Stomach (tissue), 9 donors: ENCODE results near the gene S1PR4. TPM values are rescaled to one million over a fixed set of nuclear protein-coding genes. Genes with fewer than 3 reads are reported as not detected.
"Not testable (repeated sequence)": the region's sequence is repeated elsewhere in the genome, so short reads cannot be mapped to it uniquely, and the experiment has no call there.

Experiments used
- DNase-seq, 2 donors: peaks; one replicate each; pipeline versions ENCODE4 v3.0.0 to v3.0.0-alpha.2; 2013 to 2019
- H3K27ac ChIP-seq, 5 donors: fragments of 200-600 bp in 4 of 5; sonication (generic) in 4 of 5; one replicate each; pipeline ENCODE4 v1.5.1; 2013 to 2019; ENCODE audit warnings: mild to moderate bottlenecking in 1 of 5, moderate library complexity in 1 of 5
- H3K27me3 ChIP-seq, 3 donors: fragments of 200-600 bp; sonication (generic); one replicate each; pipeline ENCODE4 v1.5.1; 2017 to 2019; ENCODE audit warnings: mixed run types in 1 of 3
- H3K36me3 ChIP-seq, 4 donors: fragments of 200-600 bp; sonication (generic); 1 replicate in 3 of 4; 2 replicates in 1 of 4; pipeline ENCODE4 v1.5.1; 2016 to 2019
- H3K4me1 ChIP-seq, 4 donors: fragments of 200-600 bp; sonication (generic); one replicate each; pipeline ENCODE4 v1.5.1; 2016 to 2019
- H3K4me3 ChIP-seq, 4 donors: fragments of 200-600 bp; sonication (generic) in 3 of 4; one replicate each; pipeline ENCODE4 v1.5.1; 2016 to 2019; ENCODE audit warnings: mild to moderate bottlenecking in 1 of 4
- H3K9me3 ChIP-seq, 4 donors: fragments of 200-600 bp; sonication (generic); one replicate each; pipeline ENCODE4 v1.5.1; 2016 to 2019
- EP300 ChIP-seq: sonication (generic); formaldehyde crosslinking; IDR thresholded peaks from one replicate; pipeline ENCODE4 v1.6.1; 2017; ENCODE audit warnings: antibody characterized with exemption
- POLR2A ChIP-seq, 4 donors: fragments of 450-650 bp; IDR thresholded peaks; one replicate each; pipeline ENCODE4 v1.6.1; 2016; ENCODE audit warnings: antibody characterized with exemption in 4 of 4, control low read depth in 2 of 4, mild to moderate bottlenecking in 1 of 4, moderate library complexity in 1 of 4
- POLR2AphosphoS5 ChIP-seq, 3 donors: sonication (generic); formaldehyde crosslinking; IDR thresholded peaks; one replicate each; pipeline ENCODE4 v1.6.1; 2016; ENCODE audit warnings: antibody characterized with exemption in 3 of 3
- WGBS, 5 donors: extraction: QIAGEN DNeasy Blood & Tissue Kit in 3 of 5; methylation state at CpG; one replicate each; pipeline versions ENCODE4 v1.1.5 to v1.1.7; 2013 to 2018; 5-methylcytosine and 5-hydroxymethylcytosine counted together
- intact Hi-C: fragments of 100-400 bp; cut with DNase I; formaldehyde crosslinking; loops from one replicate; pipeline ENCODE4 v1.15.1; 2023; ENCODE audit warnings: low total_unique reads
- polyA plus RNA-seq, 3 donors: library from polyadenylated mRNA; stranded (reverse); fragments of 200-250 nt; gene quantifications; one replicate each; pipeline ENCODE4 v1.2.3, GENCODE V29; 2013
- total RNA-seq, 5 donors: library from RNA; depleted of rRNA; stranded (reverse); fragments of >200 nt; gene quantifications; one replicate each; pipeline versions ENCODE4 v1.1.0 to v1.2.3, GENCODE V29; 2014 to 2016
- TF ChIP-seq, protein P1 (sequence below), 7 experiments: fragments of 450-650 bp in 4 of 7; fragments of 200-600 bp in 3 of 7; sonication (generic) in 3 of 7; IDR thresholded peaks; one replicate each; pipeline ENCODE4 v1.5.1; 2016 to 2019; ENCODE audit warnings: antibody characterized with exemption in 7 of 7, control low read depth in 2 of 7, mild to moderate bottlenecking in 1 of 7
- donor health status: healthy with polysubstance abuse.
- donor health status: Bipolar disorder and iron deficiency.
- donor health status: healthy.

The S1PR4 gene
- total and polyA plus RNA-seq, 8 donors = 1.3 to 22.2 (median 3.4) TPM; not detected in 2

DNA sequence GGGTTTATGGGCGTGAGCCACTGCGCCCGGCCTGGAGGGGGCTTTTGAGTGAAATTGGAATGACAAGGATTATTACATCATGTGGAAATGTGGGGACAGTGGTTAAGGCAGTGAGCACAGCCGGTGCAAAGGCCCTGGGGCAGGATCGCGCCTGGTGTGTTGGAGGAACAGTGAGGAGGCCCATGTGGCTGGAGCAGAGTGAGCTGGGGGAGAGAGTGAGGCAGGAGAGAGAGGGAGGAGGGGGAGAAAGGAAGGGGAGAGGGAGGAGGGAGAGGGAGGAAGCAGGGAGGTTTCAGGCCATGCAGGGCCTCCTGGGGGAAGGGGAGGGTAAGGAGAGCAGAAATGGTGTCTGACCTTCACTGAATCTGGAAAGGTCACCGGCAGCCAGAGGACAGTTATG lies 34.6 kb downstream of the S1PR4 start:
- TF ChIP-seq POLR2AphosphoS5 (IDR thresholded peaks at IDR 0.05) (no peak), POLR2A (IDR thresholded peaks at IDR 0.05) (no peak), EP300 (no peak)
- TF ChIP-seq, protein P1, sequence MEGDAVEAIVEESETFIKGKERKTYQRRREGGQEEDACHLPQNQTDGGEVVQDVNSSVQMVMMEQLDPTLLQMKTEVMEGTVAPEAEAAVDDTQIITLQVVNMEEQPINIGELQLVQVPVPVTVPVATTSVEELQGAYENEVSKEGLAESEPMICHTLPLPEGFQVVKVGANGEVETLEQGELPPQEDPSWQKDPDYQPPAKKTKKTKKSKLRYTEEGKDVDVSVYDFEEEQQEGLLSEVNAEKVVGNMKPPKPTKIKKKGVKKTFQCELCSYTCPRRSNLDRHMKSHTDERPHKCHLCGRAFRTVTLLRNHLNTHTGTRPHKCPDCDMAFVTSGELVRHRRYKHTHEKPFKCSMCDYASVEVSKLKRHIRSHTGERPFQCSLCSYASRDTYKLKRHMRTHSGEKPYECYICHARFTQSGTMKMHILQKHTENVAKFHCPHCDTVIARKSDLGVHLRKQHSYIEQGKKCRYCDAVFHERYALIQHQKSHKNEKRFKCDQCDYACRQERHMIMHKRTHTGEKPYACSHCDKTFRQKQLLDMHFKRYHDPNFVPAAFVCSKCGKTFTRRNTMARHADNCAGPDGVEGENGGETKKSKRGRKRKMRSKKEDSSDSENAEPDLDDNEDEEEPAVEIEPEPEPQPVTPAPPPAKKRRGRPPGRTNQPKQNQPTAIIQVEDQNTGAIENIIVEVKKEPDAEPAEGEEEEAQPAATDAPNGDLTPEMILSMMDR (IDR thresholded peaks at IDR 0.05) = no peak
- intact Hi-C loops = no loop called here
- H3K4me3 ChIP-seq = no peak overlapping the region
- H3K9me3 ChIP-seq = no peaks in the 10 kb centered on the region
- no peaks in the 10 kb centered on the region for H3K4me1 ChIP-seq
- H3K27ac ChIP-seq = no peak overlapping the region
- H3K36me3 ChIP-seq = peaks cover 0 to 12% (median 11%) of the 10 kb centered on the region in 4 donors
- WGBS, 5 donors = 91 to 96% (median 93%) methylated on average over 7 of the region's 7 CpGs
- no peak for DNase-seq
- no peaks in the 10 kb centered on the region for H3K27me3 ChIP-seq

DNA sequence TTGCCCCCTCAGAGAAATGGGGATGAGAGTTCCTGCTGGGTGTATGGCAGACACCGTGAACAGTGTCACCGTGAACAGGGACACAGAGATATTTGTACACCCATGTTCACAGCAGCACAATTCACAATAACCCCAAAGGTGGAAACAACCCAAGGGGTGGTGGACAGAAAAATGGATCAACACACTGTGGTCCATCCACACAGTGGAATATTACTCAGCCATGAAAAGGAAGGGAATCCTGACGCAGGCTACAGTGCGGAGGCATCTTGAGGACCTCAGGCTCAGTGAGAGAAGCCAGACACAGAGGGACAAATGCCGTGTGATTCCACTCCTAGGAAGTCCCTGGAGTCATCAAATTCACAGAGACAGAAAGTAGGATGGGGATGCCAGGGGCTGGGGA lies 38.3 kb downstream of the S1PR4 start:
- H3K4me1 ChIP-seq = no peaks in the 10 kb centered on the region
- no peak overlapping the region for H3K27ac ChIP-seq
- TF ChIP-seq EP300 (no peak), POLR2AphosphoS5 (IDR thresholded peaks at IDR 0.05) (no peak), POLR2A (IDR thresholded peaks at IDR 0.05) (no peak)
- TF ChIP-seq, protein P1 (IDR thresholded peaks at IDR 0.05) = no peak
- H3K4me3 ChIP-seq = no peak overlapping the region
- DNase-seq = no peak
- peaks cover 0 to 9% (median 3%) of the 10 kb centered on the region in 3 donors for H3K27me3 ChIP-seq
- no peaks in the 10 kb centered on the region for H3K9me3 ChIP-seq
- 89 to 100% (median 96%) methylated on average over 5 of the region's 5 CpGs for WGBS, 5 donors
- intact Hi-C loops = no loop called here
- no peaks in the 10 kb centered on the region for H3K36me3 ChIP-seq

DNA sequence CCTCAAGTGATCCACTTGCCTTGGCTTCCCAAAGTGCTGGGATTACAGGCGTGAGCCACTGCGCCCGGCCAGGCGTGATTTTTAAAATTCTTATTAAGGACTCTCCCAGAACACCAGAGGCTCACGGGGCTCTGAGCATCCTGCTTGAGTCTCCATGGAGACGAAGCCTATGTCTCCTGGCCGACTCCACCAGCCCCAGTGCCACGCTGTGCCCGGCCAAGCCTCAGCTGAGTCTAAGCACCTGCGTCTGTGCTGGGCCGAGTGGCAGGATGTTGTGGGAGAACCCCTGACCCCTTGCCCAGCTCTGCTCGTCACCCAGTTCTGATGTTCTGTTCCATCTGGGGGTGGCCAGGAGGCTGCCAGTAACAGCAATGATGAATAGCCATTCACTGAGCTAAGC lies 42.0 kb downstream of the S1PR4 start:
- no peak for DNase-seq
- Histone ChIP-seq H3K4me3 (no peak overlapping the region), H3K27ac (no peak overlapping the region), H3K4me1 (peaks cover 4 to 13% (median 7%) of the 10 kb centered on the region in 4 donors), H3K27me3 (peaks cover 6 to 45% (median 28%) of the 10 kb centered on the region in 3 donors), H3K36me3 (no peaks in the 10 kb centered on the region), H3K9me3 (no peaks in the 10 kb centered on the region)
- TF ChIP-seq POLR2AphosphoS5 (IDR thresholded peaks at IDR 0.05) = no peak
- no peak for TF ChIP-seq EP300
- TF ChIP-seq, protein P1 (IDR thresholded peaks at IDR 0.05) = no peak
- TF ChIP-seq POLR2A (IDR thresholded peaks at IDR 0.05) = no peak
- intact Hi-C loops = no loop called here
- WGBS, 5 donors = 64 to 81% (median 78%) methylated on average over 12 of the region's 12 CpGs

DNA sequence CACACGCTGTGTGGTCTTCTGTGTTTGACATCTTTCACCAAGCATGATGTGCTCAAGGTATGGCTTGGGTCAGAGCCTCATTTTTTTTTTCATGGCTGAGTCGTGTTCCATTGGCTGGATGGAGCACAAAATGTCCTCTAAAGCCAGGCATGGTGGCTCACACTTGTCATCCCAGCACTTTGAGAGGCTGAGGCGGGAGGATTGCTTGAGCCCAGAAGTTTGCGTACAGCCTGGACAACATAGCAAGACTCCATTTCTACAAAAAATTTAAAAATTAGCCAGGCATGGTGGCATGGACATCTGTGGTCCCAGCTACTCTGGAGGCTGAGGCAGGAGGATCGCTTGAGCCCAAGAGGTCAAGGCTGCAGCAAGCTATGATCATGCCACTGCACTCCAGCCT lies 43.0 kb downstream of the S1PR4 start:
- intact Hi-C loops = not testable (repeated sequence)
- peaks cover 6 to 55% (median 38%) of the 10 kb centered on the region in 3 donors for H3K27me3 ChIP-seq
- 67 to 96% (median 85%) methylated on average over 5 of the region's 5 CpGs for WGBS, 5 donors

DNA sequence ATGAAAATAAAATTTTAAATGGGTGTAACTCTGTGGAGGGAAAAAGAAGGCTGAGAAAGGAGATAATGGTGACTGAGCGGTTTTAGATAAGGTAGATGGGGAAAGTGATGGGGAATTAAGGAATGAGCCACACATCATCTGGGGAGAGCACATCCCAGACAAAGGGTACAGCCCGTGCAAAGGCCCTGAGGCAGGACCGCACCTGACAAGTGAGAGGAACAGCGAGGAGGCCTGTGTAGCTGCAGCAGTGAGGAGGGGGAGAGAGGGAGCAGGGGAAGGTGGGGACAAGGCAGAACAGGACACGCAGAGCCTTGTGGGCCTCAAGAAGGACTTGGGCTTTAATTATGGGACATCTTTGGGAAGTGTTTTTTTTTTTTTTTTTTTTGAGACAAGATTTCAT lies 44.1 kb downstream of the S1PR4 start:
- no peak for DNase-seq
- peaks cover 6 to 67% (median 45%) of the 10 kb centered on the region in 3 donors for H3K27me3 ChIP-seq
- no peak overlapping the region for H3K27ac ChIP-seq
- no peaks in the 10 kb centered on the region for H3K9me3 ChIP-seq
- H3K36me3 ChIP-seq = no peaks in the 10 kb centered on the region
- no peak overlapping the region for H3K4me3 ChIP-seq
- H3K4me1 ChIP-seq = peaks cover 4 to 13% (median 8%) of the 10 kb centered on the region in 4 donors
- WGBS, 5 donors = 82 to 92% (median 90%) methylated on average over 5 of the region's 5 CpGs
- TF ChIP-seq POLR2AphosphoS5 (IDR thresholded peaks at IDR 0.05) (no peak), EP300 (no peak), POLR2A (IDR thresholded peaks at IDR 0.05) (no peak)
- TF ChIP-seq, protein P1 (IDR thresholded peaks at IDR 0.05) = no peak
- intact Hi-C loops = no loop called here

More for the DNA sequence above, 43.0 kb downstream of the S1PR4 start:
- not testable (repeated sequence) for H3K36me3 ChIP-seq, H3K27ac ChIP-seq, H3K9me3 ChIP-seq, H3K4me3 ChIP-seq, DNase-seq
- peaks cover 4 to 13% (median 8%) of the 10 kb centered on the region in 4 donors for H3K4me1 ChIP-seq
